SK-N-MC (cell line): ENCODE data around the gene GINM1.

Experiments
- EZH2 ChIP-seq: fragments of 200-600 bp; sonication (generic); IDR thresholded peaks from one replicate; pipeline ENCODE4 v1.6.1; 2017; ENCODE audit warnings: antibody characterized with exemption
- FOXP2 ChIP-seq: optimal IDR thresholded peaks from 2 replicates; pipeline ENCODE3; 2011; ENCODE audit warnings: mild to moderate bottlenecking, moderate library complexity; ENCODE audit not compliant: insufficient read depth; ENCODE audit errors: extremely low read length, control extremely low read depth
- POLR2AphosphoS5 ChIP-seq: IDR thresholded peaks from 2 replicates; pipeline ENCODE4 v1.6.1; 2012; ENCODE audit warnings: mild to moderate bottlenecking, low read depth, low read length, borderline replicate concordance

- TF ChIP-seq EZH2: no peak
- no peak for TF ChIP-seq POLR2AphosphoS5
- TF ChIP-seq FOXP2: no peak
Observed at GRCh38 chr6:149545258-149545753, 20.9 kb upstream of the GINM1 start.
